Upper lobe of left lung (tissue), 6 donors: Measurements from ENCODE around the gene LAG3. TPM values are rescaled to one million over a fixed set of nuclear protein-coding genes. Genes with fewer than 3 reads are reported as not detected.

Source experiments
- ATAC-seq, 2 donors: fragments of 200-7000 bp; cut with Tn5 transposase; one replicate each; pipeline ENCODE4 v1.9.1; 2022; ENCODE audit warnings: mild to moderate bottlenecking in 2 of 2, moderate library complexity in 2 of 2; ENCODE audit not compliant: low FRiP score in 2 of 2
- DNase-seq, 2 donors: peaks; one replicate each; pipeline ENCODE4 v3.0.0-alpha.2; 2019 to 2020
- H3K27ac ChIP-seq, 4 donors: fragments of 200-600 bp; sonication (generic); one replicate each; pipeline ENCODE4 v1.5.1; 2016 to 2019
- H3K27me3 ChIP-seq, 4 donors: fragments of 200-600 bp; sonication (generic); one replicate each; pipeline ENCODE4 v1.5.1; 2017 to 2019
- H3K36me3 ChIP-seq, 4 donors: fragments of 200-600 bp; sonication (generic); one replicate each; pipeline ENCODE4 v1.5.1; 2016 to 2019
- H3K4me1 ChIP-seq, 4 donors: fragments of 200-600 bp; sonication (generic); one replicate each; pipeline ENCODE4 v1.5.1; 2018 to 2019
- H3K4me3 ChIP-seq, 4 donors: fragments of 200-600 bp; sonication (generic); one replicate each; pipeline ENCODE4 v1.5.1; 2017 to 2019; ENCODE audit warnings: mild to moderate bottlenecking in 2 of 4, moderate library complexity in 1 of 4
- H3K9me3 ChIP-seq, 4 donors: fragments of 200-600 bp; sonication (generic); one replicate each; pipeline ENCODE4 v1.5.1; 2018 to 2019
- EP300 ChIP-seq, 4 donors: sonication (generic); formaldehyde crosslinking; IDR thresholded peaks; one replicate each; pipeline ENCODE4 v1.5.1; 2017; ENCODE audit warnings: antibody characterized with exemption in 4 of 4, control low read depth in 2 of 4
- POLR2A ChIP-seq, 4 donors: fragments of 450-650 bp; IDR thresholded peaks; one replicate each; pipeline ENCODE4 v1.5.1; 2016 to 2017; ENCODE audit warnings: antibody characterized with exemption in 4 of 4, mild to moderate bottlenecking in 2 of 4
- POLR2AphosphoS5 ChIP-seq, 2 donors: sonication (generic); formaldehyde crosslinking; IDR thresholded peaks; one replicate each; pipeline ENCODE4 v1.5.1; 2017; ENCODE audit warnings: antibody characterized with exemption in 2 of 2
- WGBS, 2 donors: methylation state at CpG; one replicate each; pipeline ENCODE4 v1.1.5; 2017 to 2018; 5-methylcytosine and 5-hydroxymethylcytosine counted together
- total RNA-seq, 6 donors: library from RNA; depleted of rRNA in 4 of 6; stranded (reverse); fragments of >200 nt in 4 of 6; gene quantifications; one replicate each; pipeline versions ENCODE4 v1.1.0 to v1.2.1, GENCODE V29; 2016 to 2021
- TF ChIP-seq, protein P1 (sequence below), 6 experiments: fragments of 450-650 bp in 4 of 6; fragments of 200-600 bp in 2 of 6; sonication (generic) in 2 of 6; IDR thresholded peaks; one replicate each; pipeline ENCODE4 v1.5.1; 2016 to 2019; ENCODE audit warnings: antibody characterized with exemption in 6 of 6
- donor health status: DM: no; HTN: no; CAD: no; lungs with moderate emphysema.
- donor health status: DM: no; HTN: yes; CAD: no; lungs with severe emphysema.

LAG3 gene
- total RNA-seq, 6 donors from 2014 or later, result 0.46 to 2.6 (median 1.5) TPM

DNA sequence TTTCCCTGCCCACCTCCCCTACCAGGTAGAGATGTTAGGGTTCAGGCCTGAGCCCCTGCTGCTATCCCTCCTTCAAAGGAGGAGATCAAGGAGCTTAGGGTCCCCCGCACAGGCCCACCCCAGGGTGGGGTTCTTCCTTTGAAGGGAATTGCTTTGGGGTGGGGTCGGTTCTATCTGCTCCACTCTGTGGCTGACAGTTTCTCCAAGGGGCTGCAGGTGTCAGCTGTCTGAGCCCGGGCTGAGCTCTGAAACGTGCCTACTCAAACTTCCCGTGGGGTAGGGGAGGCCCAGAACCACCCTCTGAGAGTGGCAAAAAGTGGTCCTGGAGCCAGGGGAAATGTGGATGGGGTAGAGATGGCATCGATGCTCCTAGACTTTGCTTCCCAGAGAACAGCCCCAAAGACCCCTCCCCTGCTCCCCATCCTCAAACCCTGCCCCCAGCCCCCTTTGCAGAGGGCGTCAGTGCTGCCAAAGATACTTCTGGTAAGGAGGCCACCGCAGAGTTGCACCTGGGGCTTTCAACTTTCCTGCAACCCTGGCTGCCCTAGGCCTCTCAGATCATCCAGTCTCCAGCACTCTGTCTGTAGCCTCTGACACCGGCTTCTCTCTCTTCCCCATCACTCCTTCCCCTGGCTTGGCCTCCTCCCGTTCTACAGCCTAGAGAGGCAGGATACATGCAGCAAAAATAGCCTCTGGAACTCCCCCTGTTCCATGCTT is 10.7 kb downstream of the LAG3 start:
- Histone ChIP-seq H3K4me3 (no peak overlapping the region), H3K36me3 (no peaks in the 10 kb centered on the region), H3K4me1 (peaks cover 15 to 39% (median 18%) of the 10 kb centered on the region in 4 donors), H3K27me3 (no peaks in the 10 kb centered on the region), H3K9me3 (no peaks in the 10 kb centered on the region), H3K27ac (no peak overlapping the region)
- WGBS, 2 donors, result 81 to 89% methylated on average over 7 to 10 of the region's 10 CpGs
- TF ChIP-seq, protein P1, sequence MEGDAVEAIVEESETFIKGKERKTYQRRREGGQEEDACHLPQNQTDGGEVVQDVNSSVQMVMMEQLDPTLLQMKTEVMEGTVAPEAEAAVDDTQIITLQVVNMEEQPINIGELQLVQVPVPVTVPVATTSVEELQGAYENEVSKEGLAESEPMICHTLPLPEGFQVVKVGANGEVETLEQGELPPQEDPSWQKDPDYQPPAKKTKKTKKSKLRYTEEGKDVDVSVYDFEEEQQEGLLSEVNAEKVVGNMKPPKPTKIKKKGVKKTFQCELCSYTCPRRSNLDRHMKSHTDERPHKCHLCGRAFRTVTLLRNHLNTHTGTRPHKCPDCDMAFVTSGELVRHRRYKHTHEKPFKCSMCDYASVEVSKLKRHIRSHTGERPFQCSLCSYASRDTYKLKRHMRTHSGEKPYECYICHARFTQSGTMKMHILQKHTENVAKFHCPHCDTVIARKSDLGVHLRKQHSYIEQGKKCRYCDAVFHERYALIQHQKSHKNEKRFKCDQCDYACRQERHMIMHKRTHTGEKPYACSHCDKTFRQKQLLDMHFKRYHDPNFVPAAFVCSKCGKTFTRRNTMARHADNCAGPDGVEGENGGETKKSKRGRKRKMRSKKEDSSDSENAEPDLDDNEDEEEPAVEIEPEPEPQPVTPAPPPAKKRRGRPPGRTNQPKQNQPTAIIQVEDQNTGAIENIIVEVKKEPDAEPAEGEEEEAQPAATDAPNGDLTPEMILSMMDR (IDR thresholded peaks at IDR 0.05), result no peak
- TF ChIP-seq POLR2A (IDR thresholded peaks at IDR 0.05) (no peak), POLR2AphosphoS5 (IDR thresholded peaks at IDR 0.05) (no peak), EP300 (IDR thresholded peaks at IDR 0.05) (no peak)
- DNase-seq (no peak), ATAC-seq (no peak)

DNA sequence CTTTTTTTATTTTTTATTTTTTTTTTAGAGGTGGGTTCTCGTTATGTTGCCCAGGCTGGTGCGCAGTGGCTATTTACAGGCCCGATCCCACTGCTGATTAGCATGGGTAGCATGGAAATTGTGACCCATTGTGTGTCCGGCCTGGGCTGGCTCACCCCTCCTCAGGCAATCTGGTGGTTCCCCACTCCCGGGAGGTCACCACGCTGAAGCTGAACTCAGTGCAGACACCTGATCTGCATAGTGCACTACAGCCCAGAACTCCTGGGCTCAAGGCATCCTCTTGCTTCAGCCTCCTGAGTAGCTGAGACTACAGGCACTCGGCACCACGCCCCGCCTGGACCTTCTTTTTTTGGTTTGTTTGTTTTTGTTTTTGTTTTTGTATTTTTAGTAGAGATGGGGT is 11.5 kb downstream of the LAG3 start:
- ATAC-seq (no peak), DNase-seq (no peak)
- no peaks in the 10 kb centered on the region for H3K9me3 ChIP-seq
- no peak overlapping the region for H3K27ac ChIP-seq
- no peaks in the 10 kb centered on the region for H3K36me3 ChIP-seq
- H3K4me1 ChIP-seq, result peaks cover 10 to 31% (median 13%) of the 10 kb centered on the region in 4 donors
- no peak overlapping the region for H3K4me3 ChIP-seq
- 90 to 96% methylated on average over 9 of the region's 9 CpGs for WGBS, 2 donors
- TF ChIP-seq EP300 (IDR thresholded peaks at IDR 0.05) (no peak), POLR2AphosphoS5 (IDR thresholded peaks at IDR 0.05) (no peak), POLR2A (IDR thresholded peaks at IDR 0.05) (no peak)
- TF ChIP-seq, protein P1 (IDR thresholded peaks at IDR 0.05), result no peak
- H3K27me3 ChIP-seq, result no peaks in the 10 kb centered on the region

DNA sequence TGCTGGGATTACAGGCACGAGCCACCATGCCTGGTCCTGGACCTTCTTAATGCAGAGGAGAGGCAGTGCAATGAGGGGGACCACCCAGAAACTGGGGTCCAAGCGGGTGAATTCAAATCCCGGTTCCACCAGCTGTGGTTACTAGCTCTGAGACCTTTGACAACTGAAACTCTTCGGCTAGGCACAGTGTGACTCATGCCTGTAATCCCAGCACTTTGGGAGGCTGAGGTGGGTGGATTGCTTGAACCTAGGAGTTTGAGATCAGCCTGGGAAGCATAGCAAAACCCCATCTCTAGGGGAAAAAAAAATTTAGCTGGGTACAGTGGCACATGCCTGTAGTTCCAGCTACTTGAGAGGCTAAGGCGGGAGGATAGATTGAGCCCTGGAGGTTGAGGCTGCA is 12.0 kb downstream of the LAG3 start:
- Histone ChIP-seq H3K27ac (no peak overlapping the region), H3K27me3 (no peaks in the 10 kb centered on the region), H3K36me3 (no peaks in the 10 kb centered on the region), H3K4me1 (peaks cover 11 to 30% (median 15%) of the 10 kb centered on the region in 4 donors), H3K9me3 (no peaks in the 10 kb centered on the region), H3K4me3 (no peak overlapping the region)
- 71 to 94% methylated on average over 4 to 5 of the region's 5 CpGs for WGBS, 2 donors
- no peak for ATAC-seq
- DNase-seq, result no peak
- TF ChIP-seq EP300 (IDR thresholded peaks at IDR 0.05), result no peak

DNA sequence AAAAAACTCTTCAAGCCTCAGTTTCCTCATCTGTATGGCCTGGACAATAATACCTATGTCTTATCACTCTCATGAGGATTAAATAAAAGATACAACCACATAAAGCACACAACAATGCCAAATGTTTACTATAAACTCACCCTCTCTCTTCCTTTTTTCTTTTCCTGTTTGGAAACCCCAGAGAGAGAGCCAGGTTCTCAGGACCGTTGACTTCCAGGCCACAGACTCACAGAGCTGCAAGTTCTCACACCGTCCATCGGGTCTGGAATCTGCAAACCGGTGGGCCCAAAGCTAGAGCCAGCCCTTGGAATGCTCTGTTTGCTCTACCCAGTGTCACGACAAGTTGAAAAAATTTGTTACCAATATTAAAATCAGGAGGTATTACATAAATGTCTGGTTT is 12.4 kb downstream of the LAG3 start:
- TF ChIP-seq POLR2AphosphoS5 (IDR thresholded peaks at IDR 0.05) (no peak), EP300 (IDR thresholded peaks at IDR 0.05) (no peak), POLR2A (IDR thresholded peaks at IDR 0.05) (no peak)
- TF ChIP-seq, protein P1 (IDR thresholded peaks at IDR 0.05), result no peak

DNA sequence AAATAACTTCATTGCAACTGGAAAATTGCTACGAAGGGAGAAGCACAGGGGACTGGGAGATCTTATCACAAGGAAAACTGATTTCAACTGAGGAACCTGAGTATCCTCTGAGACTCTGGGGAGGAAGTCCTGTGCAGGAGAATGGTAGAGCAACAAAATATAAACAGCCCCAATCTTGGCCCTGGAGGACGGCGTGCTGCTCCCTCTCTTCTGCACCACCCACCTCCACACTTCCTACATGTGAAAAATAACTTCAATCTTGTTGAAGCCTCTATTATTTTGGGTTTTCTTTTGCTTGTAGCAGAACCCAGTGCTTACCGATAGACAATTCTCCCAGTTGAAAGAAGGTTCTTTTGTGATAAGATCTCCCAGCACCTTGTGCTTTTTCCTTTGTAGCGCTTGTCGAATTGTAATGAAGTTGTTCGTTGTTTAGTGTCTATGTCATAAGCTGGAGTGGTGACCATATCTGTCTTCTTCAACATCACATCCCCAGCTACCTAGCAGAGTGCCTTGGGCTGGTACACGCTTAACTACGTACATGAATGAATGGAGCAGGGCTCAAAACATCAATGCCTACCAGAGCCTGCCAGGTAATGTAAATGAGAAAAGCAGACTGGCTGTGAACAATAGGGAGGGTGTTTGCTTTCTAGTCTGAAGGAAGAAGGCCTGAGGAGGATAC is 14.2 kb downstream of the LAG3 start:
- H3K4me1 ChIP-seq, result peaks cover 11 to 35% (median 18%) of the 10 kb centered on the region in 4 donors
- H3K9me3 ChIP-seq, result no peaks in the 10 kb centered on the region
- no peaks in the 10 kb centered on the region for H3K27me3 ChIP-seq
- no peak for TF ChIP-seq POLR2AphosphoS5 (IDR thresholded peaks at IDR 0.05)
- TF ChIP-seq, protein P1 (IDR thresholded peaks at IDR 0.05), result no peak
- H3K36me3 ChIP-seq, result no peaks in the 10 kb centered on the region
- ATAC-seq (no peak), DNase-seq (no peak)
- H3K27ac ChIP-seq, result no peak overlapping the region
- WGBS, 2 donors, result 57 to 61% methylated on average over 9 of the region's 9 CpGs
- no peak overlapping the region for H3K4me3 ChIP-seq

More for the DNA sequence above, 12.4 kb downstream of the LAG3 start:
- H3K4me1 ChIP-seq, result peaks cover 11 to 33% (median 15%) of the 10 kb centered on the region in 4 donors
- ATAC-seq (no peak), DNase-seq (no peak)
- H3K27ac ChIP-seq, result no peak overlapping the region
- 45 to 55% methylated on average over 5 of the region's 5 CpGs for WGBS, 2 donors
- no peaks in the 10 kb centered on the region for H3K27me3 ChIP-seq
- no peaks in the 10 kb centered on the region for H3K36me3 ChIP-seq
- H3K4me3 ChIP-seq, result no peak overlapping the region
- H3K9me3 ChIP-seq, result no peaks in the 10 kb centered on the region
